Measurements from ENCODE around the gene SFTPA1.
"Not testable (repeated sequence)": the region's sequence is repeated elsewhere in the genome, so short reads cannot be mapped to it uniquely, and the experiment has no call there.

The SFTPA1 gene

GRCh38 chr10:79610601-79611191, at the start of gene SFTPA1:
TSS of gene SFTPA1 (plus strand) at chr10:79610939. CDS start at chr10:79611826, 887 bp downstream.
- ATAC-seq (no peak), DNase-seq (no peak)

GRCh38 chr10:79561257-79561656, 49.5 kb upstream of the SFTPA1 start:
- ATAC-seq (no peak), DNase-seq (no peak)

GRCh38 chr10:79562135-79562756, 48.5 kb upstream of the SFTPA1 start:
- peak; percentile 31 for ATAC-seq
- peak; percentile 68 for DNase-seq

GRCh38 chr10:79563426-79563825, 47.3 kb upstream of the SFTPA1 start:
- DNase-seq (no peak), ATAC-seq (no peak)

GRCh38 chr10:79570624-79571023, 40.1 kb upstream of the SFTPA1 start:
- not testable (repeated sequence) for ATAC-seq, DNase-seq

GRCh38 chr10:79579361-79579760, 31.4 kb upstream of the SFTPA1 start:
- no peak for DNase-seq
- no peak for ATAC-seq

- ATAC-seq, result no peak
- DNase-seq, result no peak
Observed at GRCh38 chr10:79581044-79581443, 29.7 kb upstream of the SFTPA1 start.

- DNase-seq, result no peak
- no peak for ATAC-seq
Observed at GRCh38 chr10:79582096-79582495, 28.6 kb upstream of the SFTPA1 start.

GRCh38 chr10:79582954-79583353, 27.8 kb upstream of the SFTPA1 start:
- peak; percentile 23 for ATAC-seq
- not testable (repeated sequence) for DNase-seq

GRCh38 chr10:79583488-79584024, 27.2 kb upstream of the SFTPA1 start:
- DNase-seq (no peak), ATAC-seq (no peak)

- DNase-seq (no peak), ATAC-seq (no peak)
Observed at GRCh38 chr10:79585870-79586527, 24.7 kb upstream of the SFTPA1 start.

- no peak for DNase-seq
Observed at GRCh38 chr10:79586933-79587332, 23.8 kb upstream of the SFTPA1 start.

GRCh38 chr10:79588800-79589199, 21.9 kb upstream of the SFTPA1 start:
- DNase-seq (no peak), ATAC-seq (no peak)

More at GRCh38 chr10:79586933-79587332, 23.8 kb upstream of the SFTPA1 start:
- no peak for ATAC-seq

GRCh38 chr10:79593377-79593776, 17.4 kb upstream of the SFTPA1 start:
- no peak for DNase-seq
- ATAC-seq, result no peak

GRCh38 chr10:79594565-79594964, 16.2 kb upstream of the SFTPA1 start:
- not testable (repeated sequence) for DNase-seq, ATAC-seq

GRCh38 chr10:79595510-79595909, 15.2 kb upstream of the SFTPA1 start:
- DNase-seq, result no peak
- no peak for ATAC-seq

GRCh38 chr10:79599644-79600043, 11.1 kb upstream of the SFTPA1 start:
- not testable (repeated sequence) for ATAC-seq, DNase-seq

GRCh38 chr10:79601939-79602338, 8.8 kb upstream of the SFTPA1 start:
- ATAC-seq (no peak), DNase-seq (no peak)

GRCh38 chr10:79602953-79603352, 7.8 kb upstream of the SFTPA1 start:
- ATAC-seq (peak; percentile 36), DNase-seq (no peak)

GRCh38 chr10:79604294-79604693, 6.4 kb upstream of the SFTPA1 start:
- no peak for DNase-seq
- ATAC-seq, result no peak

GRCh38 chr10:79605308-79605707, 5.4 kb upstream of the SFTPA1 start:
- ATAC-seq (no peak), DNase-seq (no peak)

- ATAC-seq (no peak), DNase-seq (peak; percentile 60)
Observed at GRCh38 chr10:79608505-79609375, 2.0 kb upstream of the SFTPA1 start.

Measured in stimulated activated naive CD8-positive, alpha-beta T cell treated with anti-CD3 and anti-CD28 coated beads, Interleukin-15, Interleukin-2, amounts not matched to agents 100 U/mL and 50 U/mL, for 24 hours (primary cell).